MCF 10A (cell line): ENCODE results near the gene CIB2. TPM values are rescaled to one million over a fixed set of nuclear protein-coding genes. Genes with fewer than 3 reads are reported as not detected.

Source experiments
- BruUV-seq: library from RNA; stranded (reverse); fragments of 400-500 nt; replicated peaks from 2 replicates; lab custom pipeline; 2021; lab: Mats Ljungman, UMichigan
- CTCF ChIA-PET: fragments of 300-600 bp; sonication (Branson Sonifier 250); formaldehyde crosslinking; extraction: SDS; loops from one replicate; lab custom pipeline; 2021; ENCODE audit warnings: antibody characterized with exemption, inconsistent platforms; lab: Yijun Ruan, JAX
- POLR2A ChIA-PET: fragments of 300-600, 350-650 bp; sonication (Branson Sonifier 250); formaldehyde crosslinking; extraction: SDS; loops from one replicate; lab custom pipeline; 2020; ENCODE audit warnings: antibody characterized with exemption, inconsistent platforms; lab: Yijun Ruan, JAX
- DNase-seq: peaks from one replicate; pipeline ENCODE4 v3.0.0-alpha.2; 2018; ENCODE audit not compliant: unreplicated experiment
- H3K27ac Mint-ChIP-seq: one replicate; pipeline ENCODE4 v1.8.0; 2022; ENCODE audit warnings: mild to moderate bottlenecking, low read depth, mixed read lengths; ENCODE audit not compliant: unreplicated experiment
- H3K27me3 Mint-ChIP-seq: one replicate; pipeline ENCODE4 v1.8.0; 2022; ENCODE audit warnings: mixed read lengths; ENCODE audit not compliant: insufficient read depth, unreplicated experiment
- H3K36me3 Mint-ChIP-seq: one replicate; pipeline ENCODE4 v1.8.0; 2022; ENCODE audit warnings: mild to moderate bottlenecking, moderate library complexity, mixed read lengths; ENCODE audit not compliant: insufficient read depth, unreplicated experiment
- H3K4me1 Mint-ChIP-seq: one replicate; pipeline ENCODE4 v1.8.0; 2022; ENCODE audit warnings: mixed read lengths; ENCODE audit not compliant: insufficient read depth, unreplicated experiment
- H3K4me3 Mint-ChIP-seq: one replicate; pipeline ENCODE4 v1.8.0; 2022; ENCODE audit warnings: mild to moderate bottlenecking, moderate library complexity, mixed read lengths; ENCODE audit not compliant: unreplicated experiment
- H3K9me3 Mint-ChIP-seq: one replicate; pipeline ENCODE4 v1.8.0; 2022; ENCODE audit warnings: mixed read lengths; ENCODE audit not compliant: unreplicated experiment
- intact Hi-C: fragments of 100-400 bp; cut with micrococcal nuclease; formaldehyde crosslinking; loops from 2 replicates; pipeline ENCODE4 v1.14.1; 2022
- total RNA-seq: library from RNA; stranded (reverse); gene quantifications from 2 replicates; pipeline ENCODE4 v1.2.3, GENCODE V29; 2022
- TF ChIP-seq, protein P1 (sequence below): fragments of 200-600 bp; IDR thresholded peaks from one replicate; pipeline ENCODE4 v1.8.0; 2022; ENCODE audit warnings: antibody characterized with exemption, mild to moderate bottlenecking; ENCODE audit not compliant: unreplicated experiment

The CIB2 gene
- total RNA-seq, 1 experiment from 2014 or later: 0.30 TPM

DNA sequence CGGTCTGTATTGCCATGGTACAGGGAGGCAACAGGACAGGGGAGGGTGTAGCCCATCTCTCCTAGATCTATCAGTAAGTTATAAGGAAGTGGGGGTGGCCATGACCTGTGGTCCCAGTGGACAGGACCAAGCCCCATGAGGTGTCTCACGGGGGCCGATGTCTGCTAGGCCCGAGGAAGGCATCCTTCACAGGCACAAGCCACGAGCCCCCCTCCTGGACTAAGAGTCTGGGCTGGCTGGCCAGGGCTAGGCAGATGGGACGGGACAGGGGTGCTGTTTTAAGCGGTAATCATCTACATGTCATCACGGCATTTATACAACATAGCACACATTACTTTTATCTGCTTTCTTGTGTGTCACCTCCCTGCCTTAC, 51.2 kb downstream of the CIB2 start:
- DNase-seq: no peak
- ChIA-PET CTCF (interaction anchor here (0.7 kb wide), 1 partner anchor 11 kb away, joined by 3 read pairs; no protein-coding TSS in a partner anchor), POLR2A (interaction anchor here (1.0 to 1.4 kb wide), 2 partner anchors 14 to 85 kb away, joined by 3 read pairs; no protein-coding TSS in a partner anchor)
- intact Hi-C loops: no loop called here
- TF ChIP-seq, protein P1, sequence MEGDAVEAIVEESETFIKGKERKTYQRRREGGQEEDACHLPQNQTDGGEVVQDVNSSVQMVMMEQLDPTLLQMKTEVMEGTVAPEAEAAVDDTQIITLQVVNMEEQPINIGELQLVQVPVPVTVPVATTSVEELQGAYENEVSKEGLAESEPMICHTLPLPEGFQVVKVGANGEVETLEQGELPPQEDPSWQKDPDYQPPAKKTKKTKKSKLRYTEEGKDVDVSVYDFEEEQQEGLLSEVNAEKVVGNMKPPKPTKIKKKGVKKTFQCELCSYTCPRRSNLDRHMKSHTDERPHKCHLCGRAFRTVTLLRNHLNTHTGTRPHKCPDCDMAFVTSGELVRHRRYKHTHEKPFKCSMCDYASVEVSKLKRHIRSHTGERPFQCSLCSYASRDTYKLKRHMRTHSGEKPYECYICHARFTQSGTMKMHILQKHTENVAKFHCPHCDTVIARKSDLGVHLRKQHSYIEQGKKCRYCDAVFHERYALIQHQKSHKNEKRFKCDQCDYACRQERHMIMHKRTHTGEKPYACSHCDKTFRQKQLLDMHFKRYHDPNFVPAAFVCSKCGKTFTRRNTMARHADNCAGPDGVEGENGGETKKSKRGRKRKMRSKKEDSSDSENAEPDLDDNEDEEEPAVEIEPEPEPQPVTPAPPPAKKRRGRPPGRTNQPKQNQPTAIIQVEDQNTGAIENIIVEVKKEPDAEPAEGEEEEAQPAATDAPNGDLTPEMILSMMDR: no peak
- no TSS peak for BruUV-seq
- Mint-ChIP-seq H3K4me1 (peaks cover 9% of the 10 kb centered on the region), H3K9me3 (no peaks in the 10 kb centered on the region), H3K27ac (no peak overlapping the region), H3K4me3 (no peak overlapping the region), H3K36me3 (no peaks in the 10 kb centered on the region), H3K27me3 (no peaks in the 10 kb centered on the region)

DNA sequence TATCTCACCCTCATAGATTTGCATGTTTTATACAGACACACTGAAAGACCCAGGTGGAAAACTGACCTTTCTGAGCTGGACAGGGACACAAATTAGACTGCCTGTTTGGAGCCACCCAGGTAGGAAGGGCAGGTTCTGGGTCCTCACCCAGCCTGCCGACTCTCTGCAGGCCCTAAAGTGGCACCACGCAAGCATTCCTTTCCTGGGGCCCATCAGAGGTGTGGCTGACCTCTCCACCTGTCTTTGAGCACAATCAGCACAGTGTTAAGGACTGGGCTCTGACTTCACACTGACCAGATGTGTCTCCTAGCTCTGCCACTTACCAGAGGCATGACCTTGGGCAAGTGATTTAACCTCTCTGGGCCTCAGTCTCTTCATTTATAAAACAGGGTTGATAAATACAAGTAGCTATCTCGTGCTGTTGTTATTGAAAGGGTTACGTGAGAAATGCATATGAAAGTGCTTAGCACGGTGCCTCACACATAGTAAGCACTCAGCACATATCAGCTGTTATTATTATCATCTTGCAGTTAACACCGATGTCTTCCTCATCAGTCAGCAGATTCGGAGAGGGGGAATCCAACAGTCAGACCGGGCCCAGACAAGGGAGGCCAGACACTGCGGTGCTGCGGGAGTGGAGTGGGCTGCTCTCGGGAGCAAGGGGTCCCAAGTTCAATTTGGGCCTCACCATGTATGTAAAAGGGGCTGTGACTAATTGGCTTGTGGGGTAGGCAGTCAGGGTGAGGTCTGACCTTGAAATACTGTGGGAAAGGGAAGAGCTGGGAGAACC, 51.8 kb downstream of the CIB2 start:
- ChIA-PET CTCF (interaction anchor here (0.6 to 0.7 kb wide), 2 partner anchors 12 to 348 kb away, joined by 3 read pairs; no protein-coding TSS in a partner anchor), POLR2A (interaction anchor here (1.0 to 1.4 kb wide), 2 partner anchors 14 to 85 kb away, joined by 3 read pairs; no protein-coding TSS in a partner anchor)
- Mint-ChIP-seq H3K4me3 (no peak overlapping the region), H3K27ac (no peak overlapping the region), H3K27me3 (no peaks in the 10 kb centered on the region), H3K4me1 (peaks cover 12% of the 10 kb centered on the region), H3K9me3 (no peaks in the 10 kb centered on the region), H3K36me3 (no peaks in the 10 kb centered on the region)
- intact Hi-C loops: no loop called here
- no peak for DNase-seq
- TF ChIP-seq, protein P1: no peak
- BruUV-seq: no TSS peak

DNA sequence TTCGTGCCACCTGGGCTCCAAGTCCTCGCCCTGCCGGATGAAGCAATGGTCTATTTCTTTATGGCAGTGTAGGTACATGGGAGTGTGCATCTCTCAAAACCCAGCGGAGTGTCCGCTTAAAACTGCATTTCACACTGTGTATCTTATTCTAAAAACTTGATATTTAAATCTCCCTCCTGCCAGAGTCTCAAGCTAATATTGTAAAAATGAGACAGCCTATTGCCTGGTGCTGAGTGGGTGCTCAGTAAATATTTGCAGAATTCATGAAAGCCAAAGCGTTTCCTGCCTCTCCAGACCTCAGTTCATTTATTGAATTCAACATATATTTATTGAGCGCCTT, 53.4 kb downstream of the CIB2 start:
- H3K27me3 Mint-ChIP-seq: no peaks in the 10 kb centered on the region
- no peaks in the 10 kb centered on the region for H3K36me3 Mint-ChIP-seq
- ChIA-PET POLR2A (interaction anchor here (0.8 to 3.1 kb wide), 3 partner anchors 11 to 65 kb away, joined by 4 to 25 read pairs (median 5); no protein-coding TSS in a partner anchor), CTCF (interaction anchor here (0.6 to 1.6 kb wide), 2 partner anchors 31 to 632 kb away, joined by 3 to 7 read pairs; no protein-coding TSS in a partner anchor)
- no peak overlapping the region for H3K27ac Mint-ChIP-seq
- H3K4me1 Mint-ChIP-seq: peaks cover 19% of the 10 kb centered on the region
- no peak for DNase-seq
- TF ChIP-seq, protein P1: no peak
- intact Hi-C loops: loop anchor here (2.0 kb wide), 1 partner anchor 65 kb away; no protein-coding TSS in a partner anchor
- BruUV-seq: no TSS peak
- no peaks in the 10 kb centered on the region for H3K9me3 Mint-ChIP-seq
- H3K4me3 Mint-ChIP-seq: peak overlapping the region; percentile 92
